Measurements from ENCODE around the gene DOCK3. TPM values are rescaled to one million over a fixed set of nuclear protein-coding genes. Genes with fewer than 3 reads are reported as not detected.

DOCK3 gene
- total RNA-seq, 1 experiment from 2014 or later: 5.6 TPM

DNA sequence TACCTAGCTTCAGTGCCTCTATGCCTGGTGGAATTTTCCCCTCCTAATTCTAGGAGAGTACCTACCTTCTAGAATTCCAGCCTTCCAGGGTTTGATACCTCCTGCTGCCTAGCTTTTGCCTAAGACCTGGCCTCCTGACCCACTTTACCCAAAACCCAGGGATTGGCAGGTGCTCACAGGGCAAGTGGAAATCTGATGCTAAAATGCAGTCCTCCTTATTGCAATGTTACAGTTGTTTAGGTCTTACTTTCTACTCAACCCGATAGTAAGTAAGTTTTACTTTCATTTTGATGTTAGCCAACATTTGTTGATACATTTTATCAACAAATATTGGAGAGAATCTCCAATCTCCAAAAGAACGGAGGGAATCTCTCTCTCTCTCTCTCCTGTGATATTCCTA, 275.9 kb downstream of the DOCK3 start:
- Mint-ChIP-seq H3K27me3 (ENCODE audit: low read depth) (no peaks in the 10 kb centered on the region; the same call in 1 of the 2 replicates), H3K4me3 (no peak overlapping the region), H3K36me3 (peaks cover 2% of the 10 kb centered on the region; the same call in 1 of the 2 replicates), H3K4me1 (peaks cover 9% of the 10 kb centered on the region), H3K9me3 (peaks cover 9% of the 10 kb centered on the region), H3K27ac (no peak overlapping the region)
- DNase-seq (ENCODE audit: low spot score) (no peak), ATAC-seq (no peak)
- POLR2A ChIA-PET: no interaction called here
- TF ChIP-seq, protein P1, sequence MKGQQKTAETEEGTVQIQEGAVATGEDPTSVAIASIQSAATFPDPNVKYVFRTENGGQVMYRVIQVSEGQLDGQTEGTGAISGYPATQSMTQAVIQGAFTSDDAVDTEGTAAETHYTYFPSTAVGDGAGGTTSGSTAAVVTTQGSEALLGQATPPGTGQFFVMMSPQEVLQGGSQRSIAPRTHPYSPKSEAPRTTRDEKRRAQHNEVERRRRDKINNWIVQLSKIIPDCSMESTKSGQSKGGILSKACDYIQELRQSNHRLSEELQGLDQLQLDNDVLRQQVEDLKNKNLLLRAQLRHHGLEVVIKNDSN (CRISPR knock-in tag; IDR thresholded peaks at IDR 0.05): no peak
- TF ChIP-seq SMAD3 (CRISPR knock-in tag; IDR thresholded peaks at IDR 0.05; ENCODE audit: borderline replicate concordance) (no peak), ZNF219 (CRISPR knock-in tag; IDR thresholded peaks at IDR 0.05; ENCODE audit: borderline replicate concordance) (no peak), HMGA2 (CRISPR knock-in tag; IDR thresholded peaks at IDR 0.05) (no peak), FOXJ3 (CRISPR knock-in tag; IDR thresholded peaks at IDR 0.05; ENCODE audit: borderline replicate concordance) (no peak), NR2C2 (CRISPR knock-in tag; IDR thresholded peaks at IDR 0.05) (no peak), ZNF396 (CRISPR knock-in tag; IDR thresholded peaks at IDR 0.05; ENCODE audit: borderline replicate concordance) (no peak), ELF4 (CRISPR knock-in tag; IDR thresholded peaks at IDR 0.05; ENCODE audit: low read depth) (no peak)
- TF ChIP-seq, protein P2, sequence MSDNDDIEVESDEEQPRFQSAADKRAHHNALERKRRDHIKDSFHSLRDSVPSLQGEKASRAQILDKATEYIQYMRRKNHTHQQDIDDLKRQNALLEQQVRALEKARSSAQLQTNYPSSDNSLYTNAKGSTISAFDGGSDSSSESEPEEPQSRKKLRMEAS (CRISPR knock-in tag; IDR thresholded peaks at IDR 0.05): no peak
- TF ChIP-seq, protein P3, sequence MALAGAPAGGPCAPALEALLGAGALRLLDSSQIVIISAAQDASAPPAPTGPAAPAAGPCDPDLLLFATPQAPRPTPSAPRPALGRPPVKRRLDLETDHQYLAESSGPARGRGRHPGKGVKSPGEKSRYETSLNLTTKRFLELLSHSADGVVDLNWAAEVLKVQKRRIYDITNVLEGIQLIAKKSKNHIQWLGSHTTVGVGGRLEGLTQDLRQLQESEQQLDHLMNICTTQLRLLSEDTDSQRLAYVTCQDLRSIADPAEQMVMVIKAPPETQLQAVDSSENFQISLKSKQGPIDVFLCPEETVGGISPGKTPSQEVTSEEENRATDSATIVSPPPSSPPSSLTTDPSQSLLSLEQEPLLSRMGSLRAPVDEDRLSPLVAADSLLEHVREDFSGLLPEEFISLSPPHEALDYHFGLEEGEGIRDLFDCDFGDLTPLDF (CRISPR knock-in tag; IDR thresholded peaks at IDR 0.05): no peak
- TF ChIP-seq, protein P4, sequence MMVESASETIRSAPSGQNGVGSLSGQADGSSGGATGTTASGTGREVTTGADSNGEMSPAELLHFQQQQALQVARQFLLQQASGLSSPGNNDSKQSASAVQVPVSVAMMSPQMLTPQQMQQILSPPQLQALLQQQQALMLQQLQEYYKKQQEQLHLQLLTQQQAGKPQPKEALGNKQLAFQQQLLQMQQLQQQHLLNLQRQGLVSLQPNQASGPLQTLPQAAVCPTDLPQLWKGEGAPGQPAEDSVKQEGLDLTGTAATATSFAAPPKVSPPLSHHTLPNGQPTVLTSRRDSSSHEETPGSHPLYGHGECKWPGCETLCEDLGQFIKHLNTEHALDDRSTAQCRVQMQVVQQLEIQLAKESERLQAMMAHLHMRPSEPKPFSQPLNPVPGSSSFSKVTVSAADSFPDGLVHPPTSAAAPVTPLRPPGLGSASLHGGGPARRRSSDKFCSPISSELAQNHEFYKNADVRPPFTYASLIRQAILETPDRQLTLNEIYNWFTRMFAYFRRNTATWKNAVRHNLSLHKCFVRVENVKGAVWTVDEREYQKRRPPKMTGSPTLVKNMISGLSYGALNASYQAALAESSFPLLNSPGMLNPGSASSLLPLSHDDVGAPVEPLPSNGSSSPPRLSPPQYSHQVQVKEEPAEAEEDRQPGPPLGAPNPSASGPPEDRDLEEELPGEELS (CRISPR knock-in tag; IDR thresholded peaks at IDR 0.05): no peak
- TF ChIP-seq, protein P5, sequence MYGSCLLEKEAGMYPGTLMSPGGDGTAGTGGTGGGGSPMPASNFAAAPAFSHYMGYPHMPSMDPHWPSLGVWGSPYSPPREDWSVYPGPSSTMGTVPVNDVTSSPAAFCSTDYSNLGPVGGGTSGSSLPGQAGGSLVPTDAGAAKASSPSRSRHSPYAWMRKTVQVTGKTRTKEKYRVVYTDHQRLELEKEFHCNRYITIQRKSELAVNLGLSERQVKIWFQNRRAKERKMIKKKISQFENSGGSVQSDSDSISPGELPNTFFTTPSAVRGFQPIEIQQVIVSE (CRISPR knock-in tag; IDR thresholded peaks at IDR 0.05; ENCODE audit: borderline replicate concordance): no peak
- CTCF ChIA-PET: interaction anchor here (0.6 to 1.2 kb wide), 2 partner anchors 14 to 274 kb away, joined by 3 read pairs; no protein-coding TSS in a partner anchor

DNA sequence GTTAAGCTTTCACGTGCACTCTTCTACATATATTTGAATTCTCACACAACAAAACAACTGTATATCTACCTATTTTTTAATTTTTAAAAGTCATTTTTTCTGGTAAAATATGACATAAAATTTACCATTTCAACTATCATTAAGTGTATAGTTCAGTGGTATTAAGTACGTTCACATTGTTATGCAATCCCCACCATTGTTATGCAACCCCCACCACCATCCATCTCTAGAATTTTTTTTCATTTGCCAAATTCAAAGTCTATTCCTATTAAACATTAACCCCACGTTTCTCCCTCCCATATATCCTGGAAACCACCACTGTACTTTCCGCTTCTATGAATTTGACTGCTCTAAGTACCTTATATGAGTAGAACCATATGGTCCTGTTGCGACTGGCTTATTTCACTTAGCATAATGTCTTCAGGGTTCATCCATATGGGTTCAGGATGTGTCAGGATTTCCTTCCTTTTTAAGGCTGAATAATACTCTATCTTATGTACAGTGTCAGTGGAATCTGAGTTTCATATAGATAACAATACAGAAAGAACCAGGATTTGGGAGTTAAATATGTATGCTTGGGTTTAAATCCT, 279.2 kb downstream of the DOCK3 start:
- Mint-ChIP-seq H3K4me1 (peaks cover 7% of the 10 kb centered on the region), H3K9me3 (peaks cover 4% of the 10 kb centered on the region), H3K4me3 (no peak overlapping the region), H3K27ac (no peak overlapping the region), H3K27me3 (ENCODE audit: low read depth) (no peaks in the 10 kb centered on the region), H3K36me3 (peaks cover 2% of the 10 kb centered on the region; the same call in 1 of the 2 replicates)
- POLR2A ChIA-PET: no interaction called here
- DNase-seq (ENCODE audit: low spot score): no peak
- ATAC-seq: no peak
- CTCF ChIA-PET: no interaction called here
- no peak for TF ChIP-seq ZNF416 (CRISPR knock-in tag; IDR thresholded peaks at IDR 0.05)
- TF ChIP-seq, protein P6, sequence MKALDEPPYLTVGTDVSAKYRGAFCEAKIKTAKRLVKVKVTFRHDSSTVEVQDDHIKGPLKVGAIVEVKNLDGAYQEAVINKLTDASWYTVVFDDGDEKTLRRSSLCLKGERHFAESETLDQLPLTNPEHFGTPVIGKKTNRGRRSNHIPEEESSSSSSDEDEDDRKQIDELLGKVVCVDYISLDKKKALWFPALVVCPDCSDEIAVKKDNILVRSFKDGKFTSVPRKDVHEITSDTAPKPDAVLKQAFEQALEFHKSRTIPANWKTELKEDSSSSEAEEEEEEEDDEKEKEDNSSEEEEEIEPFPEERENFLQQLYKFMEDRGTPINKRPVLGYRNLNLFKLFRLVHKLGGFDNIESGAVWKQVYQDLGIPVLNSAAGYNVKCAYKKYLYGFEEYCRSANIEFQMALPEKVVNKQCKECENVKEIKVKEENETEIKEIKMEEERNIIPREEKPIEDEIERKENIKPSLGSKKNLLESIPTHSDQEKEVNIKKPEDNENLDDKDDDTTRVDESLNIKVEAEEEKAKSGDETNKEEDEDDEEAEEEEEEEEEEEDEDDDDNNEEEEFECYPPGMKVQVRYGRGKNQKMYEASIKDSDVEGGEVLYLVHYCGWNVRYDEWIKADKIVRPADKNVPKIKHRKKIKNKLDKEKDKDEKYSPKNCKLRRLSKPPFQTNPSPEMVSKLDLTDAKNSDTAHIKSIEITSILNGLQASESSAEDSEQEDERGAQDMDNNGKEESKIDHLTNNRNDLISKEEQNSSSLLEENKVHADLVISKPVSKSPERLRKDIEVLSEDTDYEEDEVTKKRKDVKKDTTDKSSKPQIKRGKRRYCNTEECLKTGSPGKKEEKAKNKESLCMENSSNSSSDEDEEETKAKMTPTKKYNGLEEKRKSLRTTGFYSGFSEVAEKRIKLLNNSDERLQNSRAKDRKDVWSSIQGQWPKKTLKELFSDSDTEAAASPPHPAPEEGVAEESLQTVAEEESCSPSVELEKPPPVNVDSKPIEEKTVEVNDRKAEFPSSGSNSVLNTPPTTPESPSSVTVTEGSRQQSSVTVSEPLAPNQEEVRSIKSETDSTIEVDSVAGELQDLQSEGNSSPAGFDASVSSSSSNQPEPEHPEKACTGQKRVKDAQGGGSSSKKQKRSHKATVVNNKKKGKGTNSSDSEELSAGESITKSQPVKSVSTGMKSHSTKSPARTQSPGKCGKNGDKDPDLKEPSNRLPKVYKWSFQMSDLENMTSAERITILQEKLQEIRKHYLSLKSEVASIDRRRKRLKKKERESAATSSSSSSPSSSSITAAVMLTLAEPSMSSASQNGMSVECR (CRISPR knock-in tag; IDR thresholded peaks at IDR 0.05; ENCODE audit: borderline replicate concordance): no peak
- no peak for TF ChIP-seq ZNF423 (CRISPR knock-in tag; IDR thresholded peaks at IDR 0.05)
- no peak for TF ChIP-seq ATF1 (CRISPR knock-in tag; IDR thresholded peaks at IDR 0.05)
- TF ChIP-seq FOXK1 (CRISPR knock-in tag; IDR thresholded peaks at IDR 0.05): no peak
- TF ChIP-seq, protein P7, sequence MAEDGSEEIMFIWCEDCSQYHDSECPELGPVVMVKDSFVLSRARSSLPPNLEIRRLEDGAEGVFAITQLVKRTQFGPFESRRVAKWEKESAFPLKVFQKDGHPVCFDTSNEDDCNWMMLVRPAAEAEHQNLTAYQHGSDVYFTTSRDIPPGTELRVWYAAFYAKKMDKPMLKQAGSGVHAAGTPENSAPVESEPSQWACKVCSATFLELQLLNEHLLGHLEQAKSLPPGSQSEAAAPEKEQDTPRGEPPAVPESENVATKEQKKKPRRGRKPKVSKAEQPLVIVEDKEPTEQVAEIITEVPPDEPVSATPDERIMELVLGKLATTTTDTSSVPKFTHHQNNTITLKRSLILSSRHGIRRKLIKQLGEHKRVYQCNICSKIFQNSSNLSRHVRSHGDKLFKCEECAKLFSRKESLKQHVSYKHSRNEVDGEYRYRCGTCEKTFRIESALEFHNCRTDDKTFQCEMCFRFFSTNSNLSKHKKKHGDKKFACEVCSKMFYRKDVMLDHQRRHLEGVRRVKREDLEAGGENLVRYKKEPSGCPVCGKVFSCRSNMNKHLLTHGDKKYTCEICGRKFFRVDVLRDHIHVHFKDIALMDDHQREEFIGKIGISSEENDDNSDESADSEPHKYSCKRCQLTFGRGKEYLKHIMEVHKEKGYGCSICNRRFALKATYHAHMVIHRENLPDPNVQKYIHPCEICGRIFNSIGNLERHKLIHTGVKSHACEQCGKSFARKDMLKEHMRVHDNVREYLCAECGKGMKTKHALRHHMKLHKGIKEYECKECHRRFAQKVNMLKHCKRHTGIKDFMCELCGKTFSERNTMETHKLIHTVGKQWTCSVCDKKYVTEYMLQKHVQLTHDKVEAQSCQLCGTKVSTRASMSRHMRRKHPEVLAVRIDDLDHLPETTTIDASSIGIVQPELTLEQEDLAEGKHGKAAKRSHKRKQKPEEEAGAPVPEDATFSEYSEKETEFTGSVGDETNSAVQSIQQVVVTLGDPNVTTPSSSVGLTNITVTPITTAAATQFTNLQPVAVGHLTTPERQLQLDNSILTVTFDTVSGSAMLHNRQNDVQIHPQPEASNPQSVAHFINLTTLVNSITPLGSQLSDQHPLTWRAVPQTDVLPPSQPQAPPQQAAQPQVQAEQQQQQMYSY (CRISPR knock-in tag; IDR thresholded peaks at IDR 0.05): no peak
- TF ChIP-seq RORB (CRISPR knock-in tag; IDR thresholded peaks at IDR 0.05): no peak
- no peak for TF ChIP-seq MYBL2 (CRISPR knock-in tag; IDR thresholded peaks at IDR 0.05)
- no peak for TF ChIP-seq ELF4 (CRISPR knock-in tag; IDR thresholded peaks at IDR 0.05; ENCODE audit: low read depth)
- TF ChIP-seq, protein P8, sequence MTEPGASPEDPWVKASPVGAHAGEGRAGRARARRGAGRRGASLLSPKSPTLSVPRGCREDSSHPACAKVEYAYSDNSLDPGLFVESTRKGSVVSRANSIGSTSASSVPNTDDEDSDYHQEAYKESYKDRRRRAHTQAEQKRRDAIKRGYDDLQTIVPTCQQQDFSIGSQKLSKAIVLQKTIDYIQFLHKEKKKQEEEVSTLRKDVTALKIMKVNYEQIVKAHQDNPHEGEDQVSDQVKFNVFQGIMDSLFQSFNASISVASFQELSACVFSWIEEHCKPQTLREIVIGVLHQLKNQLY (CRISPR knock-in tag; IDR thresholded peaks at IDR 0.05): no peak

All from WTC11 (cell line).